ENCODE results near the gene MRPL43.
A peak's percentile ranks its signal among the peaks of the same experiment; 100 is the strongest.

MRPL43 gene

DNA sequence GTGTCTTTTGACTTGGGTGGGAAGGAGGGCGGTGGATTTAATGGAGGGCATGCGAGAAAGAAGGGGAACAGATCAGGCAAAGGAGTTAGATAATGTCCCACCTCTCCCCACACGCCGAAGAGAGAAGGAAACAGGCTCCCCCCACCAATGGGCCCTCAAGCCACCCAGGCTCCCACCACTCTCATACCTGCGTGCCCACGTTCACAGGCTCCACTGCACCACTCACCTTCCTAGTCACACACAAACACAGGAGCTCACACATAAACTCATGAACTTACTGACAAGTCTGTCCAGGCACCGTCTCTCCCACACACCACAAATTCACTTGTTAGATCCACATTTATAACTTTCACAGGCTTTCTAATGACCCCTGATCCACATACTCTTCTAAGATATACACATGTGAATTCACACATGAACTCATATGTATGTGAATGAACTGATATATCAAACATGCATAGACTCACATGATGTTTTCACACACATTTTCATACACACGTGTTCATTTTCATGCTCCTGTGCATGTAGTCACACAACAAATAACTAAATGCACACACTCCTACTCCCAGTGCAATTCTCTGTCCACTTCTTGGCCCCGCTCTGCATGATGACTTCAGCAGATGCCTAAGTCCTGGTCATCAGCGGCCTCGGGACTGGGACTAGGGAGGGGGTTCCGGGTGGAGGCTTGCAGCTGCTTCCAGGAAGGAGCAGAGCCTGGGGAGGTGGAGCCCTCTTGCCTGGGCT is 13.8 kb upstream of the MRPL43 start:
- DNase-seq: no peak

DNA sequence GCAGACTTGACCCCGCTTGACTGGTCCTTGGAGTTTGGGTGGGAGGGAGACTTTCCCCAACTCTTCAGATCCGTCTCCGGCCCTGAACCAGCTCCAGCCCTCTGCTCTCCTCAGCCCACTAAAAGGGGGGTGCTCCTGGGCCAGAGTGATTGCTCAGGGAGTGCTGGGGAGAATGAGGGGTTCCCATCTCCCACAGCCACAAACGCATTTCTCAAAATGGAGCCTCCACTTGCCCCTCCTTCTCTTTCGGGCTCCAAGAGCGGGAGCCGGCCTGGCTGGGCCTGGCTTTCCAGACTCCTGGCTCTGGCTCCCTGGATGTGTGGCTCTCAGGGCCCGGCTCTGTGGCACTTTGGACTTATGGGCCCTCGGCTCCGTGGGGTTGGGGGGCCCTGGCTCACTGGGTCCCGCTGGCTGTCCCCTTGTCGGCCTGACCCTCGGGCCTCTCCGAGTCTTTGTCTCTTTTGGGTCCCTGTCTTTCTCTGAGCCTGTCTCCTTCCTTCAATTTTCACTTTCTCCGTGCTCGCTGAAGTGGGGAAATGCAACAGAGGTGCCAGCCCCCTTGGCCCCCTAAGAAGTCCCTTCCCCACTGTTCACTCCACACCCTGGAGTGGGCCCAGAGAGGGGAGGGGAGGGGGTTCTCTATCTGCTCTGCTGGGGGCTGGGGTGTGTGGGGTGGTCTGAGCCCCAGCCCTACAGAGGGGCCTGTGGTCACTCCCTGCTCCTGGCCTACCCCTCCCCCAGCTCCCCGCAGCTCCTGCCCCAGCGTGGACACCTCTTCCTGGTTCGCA is 13.0 kb upstream of the MRPL43 start:
- DNase-seq: no peak

DNA sequence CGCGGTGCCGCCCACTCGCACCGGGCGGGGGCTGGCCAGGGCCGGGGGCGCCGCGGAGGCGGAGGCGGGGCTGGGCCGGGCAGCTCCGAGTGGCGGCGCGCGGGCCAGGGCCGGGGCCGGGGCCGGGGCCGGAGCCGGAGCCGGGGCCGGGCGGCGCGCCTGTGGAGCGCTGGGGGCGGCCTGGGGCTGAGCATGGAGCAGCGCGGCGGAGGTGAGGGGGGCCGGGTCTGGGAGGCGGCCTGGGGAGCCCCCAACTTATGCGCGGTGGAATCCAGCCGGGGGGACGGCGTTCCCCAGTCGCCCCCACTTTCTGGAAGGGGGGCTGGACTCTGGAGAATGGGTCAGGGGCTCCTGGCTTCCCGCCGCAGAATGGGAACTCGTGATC is 12.4 kb upstream of the MRPL43 start, which contains the start of gene LZTS2:
Gene LZTS2, plus strand, starts transcription at position 67 of the 385 bp plus-strand sequence. CDS start 2,731 bp downstream, outside the sequence.
- DNase-seq: no peak

DNA sequence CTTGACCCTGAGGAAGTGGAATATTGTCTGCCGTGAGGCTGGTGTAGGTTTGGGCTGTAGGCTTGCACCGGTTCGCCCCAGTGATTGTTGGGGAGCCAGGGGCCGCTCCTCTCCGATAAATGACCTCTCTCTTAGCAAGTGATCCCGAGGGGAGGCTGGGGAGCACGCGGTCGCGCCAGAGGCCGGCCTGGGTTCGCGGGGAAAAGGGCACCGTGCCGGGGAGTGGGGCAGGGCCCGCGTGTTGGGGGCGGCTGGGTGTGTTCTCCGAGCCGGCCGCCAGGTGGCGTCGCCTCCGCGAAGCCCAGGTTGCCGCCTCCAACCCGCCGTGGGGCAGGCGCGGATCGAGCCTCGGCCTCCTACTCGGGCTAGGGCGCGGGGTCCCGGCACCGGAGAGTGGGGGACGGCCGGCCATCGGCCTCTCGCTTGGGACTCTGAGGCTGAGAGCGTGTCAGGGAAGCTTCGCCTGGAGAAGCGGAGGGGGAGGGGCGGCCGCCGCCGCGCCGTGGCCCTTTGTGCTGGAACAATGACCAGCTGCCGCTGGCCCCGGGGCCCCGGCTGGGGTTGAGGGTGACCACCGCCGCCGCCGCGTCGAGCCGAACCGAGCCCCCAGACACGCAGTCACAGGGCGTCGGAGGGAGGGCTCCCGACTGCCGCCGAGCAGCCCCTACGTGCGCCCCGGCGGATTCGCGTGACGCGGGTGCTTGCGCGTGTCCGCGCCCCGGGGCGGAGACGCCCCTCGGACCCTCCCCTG is 11.9 kb upstream of the MRPL43 start:
- DNase-seq: no peak

DNA sequence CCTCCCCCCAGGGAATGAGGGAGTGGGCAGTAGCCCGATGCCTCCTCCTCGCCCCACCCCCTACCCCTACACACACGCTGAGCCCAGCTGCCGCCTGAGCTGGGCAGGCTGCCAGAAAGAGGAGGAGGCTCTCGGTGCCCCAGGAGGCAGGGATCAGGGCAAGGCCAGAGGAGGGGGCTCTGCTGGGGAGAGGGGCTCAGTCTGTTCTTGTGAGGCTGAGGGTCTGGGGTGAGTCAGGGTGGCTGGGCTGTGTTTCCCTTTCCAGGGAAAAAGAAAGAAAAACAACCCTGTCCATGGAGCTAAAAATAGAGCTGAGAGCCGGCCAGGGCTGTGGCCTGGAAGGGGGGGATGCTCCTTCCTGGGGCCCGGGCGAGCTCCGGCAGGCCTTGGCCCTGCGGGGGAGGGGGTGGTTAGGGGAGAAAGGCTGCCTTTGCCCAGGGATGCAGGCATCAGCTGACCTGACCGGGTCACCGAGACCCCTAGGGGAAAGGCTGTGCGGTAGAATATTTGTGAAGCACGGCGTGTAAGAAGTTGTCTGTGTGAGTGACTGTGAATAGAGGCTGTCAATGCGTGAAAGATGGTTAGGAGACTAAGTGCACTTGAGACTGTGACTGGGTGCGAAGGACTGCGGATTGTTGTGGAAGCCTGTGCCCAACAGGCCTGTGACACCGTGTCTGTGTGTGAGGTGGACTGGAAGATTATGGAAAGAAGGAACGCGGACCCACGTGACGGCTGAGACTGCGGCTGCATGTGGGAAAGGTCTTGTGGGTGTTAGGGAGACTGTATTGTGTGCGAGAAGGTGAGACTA is 11.1 kb upstream of the MRPL43 start:
- peak; percentile 69 for DNase-seq

DNA sequence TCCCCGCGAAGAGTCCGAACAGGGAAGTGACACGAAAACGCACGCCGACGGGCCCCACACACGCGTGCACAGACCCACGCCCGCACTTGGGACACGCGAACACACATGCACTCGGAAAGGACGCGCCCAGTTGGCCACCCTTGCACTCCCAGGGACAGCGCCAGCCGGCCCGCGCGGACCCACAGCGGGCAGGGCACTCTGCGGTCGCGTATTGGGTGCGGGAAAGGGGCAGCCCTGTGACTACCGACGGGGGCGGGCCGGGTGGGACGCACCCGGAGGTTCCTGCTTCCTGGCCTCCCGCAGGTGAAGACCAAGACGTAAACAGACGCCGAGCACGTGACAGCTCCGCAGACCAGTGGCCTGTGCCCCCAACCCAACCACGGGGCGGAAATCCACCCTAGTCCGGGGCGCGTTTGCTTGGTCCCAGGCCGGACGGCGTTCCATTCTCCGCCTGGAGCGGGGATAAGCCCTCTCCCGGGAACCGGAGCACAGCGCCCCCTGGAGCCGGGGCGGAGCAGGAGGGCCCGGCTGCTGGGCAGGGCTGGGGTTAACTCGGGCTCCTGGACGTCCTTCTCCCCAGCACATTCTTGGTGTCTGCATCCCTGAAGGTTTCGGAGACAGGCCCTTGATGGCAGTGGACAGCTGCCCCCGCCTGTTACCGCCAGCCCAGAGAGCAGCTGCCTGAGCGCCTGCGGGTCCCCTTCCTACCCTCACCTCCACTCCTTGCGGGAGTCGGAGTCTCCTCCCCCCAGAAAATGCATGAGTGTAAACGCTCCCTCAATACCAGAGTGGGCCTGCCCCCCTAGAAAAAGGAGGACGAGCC is 10.3 kb upstream of the MRPL43 start:
- DNase-seq: no peak

DNA sequence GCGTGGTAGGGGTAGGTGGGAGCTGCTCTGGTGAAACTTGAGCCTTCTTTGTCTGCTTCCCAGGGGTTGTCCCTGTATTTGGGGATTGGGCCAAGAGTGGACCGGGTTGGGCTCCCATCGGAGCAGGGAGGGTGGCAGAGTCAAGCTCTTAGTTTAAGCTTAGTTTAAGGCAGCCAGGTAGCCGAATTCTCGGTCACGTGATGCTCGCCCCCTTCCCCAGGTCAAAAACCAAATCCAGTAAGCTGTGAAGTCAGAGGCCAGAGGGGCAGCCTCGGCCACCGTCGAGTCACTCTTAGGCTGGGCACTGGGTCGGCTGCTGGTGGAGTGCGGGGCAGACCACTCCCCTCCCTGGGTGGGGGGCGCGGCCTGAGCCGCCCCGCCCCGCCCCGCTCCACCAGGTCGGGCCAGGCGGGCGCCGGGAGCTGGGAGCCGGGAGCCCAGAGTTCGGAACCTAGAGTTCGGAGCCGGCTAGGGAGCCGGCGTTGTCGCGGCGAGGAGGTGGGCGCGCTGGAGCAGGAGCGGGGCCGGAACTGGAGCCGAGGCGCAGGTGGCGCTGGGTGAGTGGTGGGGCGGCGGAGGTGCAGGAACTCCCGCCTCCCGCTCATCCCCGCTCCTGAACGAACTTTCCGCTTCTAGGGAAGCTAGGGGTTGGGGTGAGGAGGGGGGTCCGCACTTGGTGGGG is 9.5 kb upstream of the MRPL43 start:
- no peak for DNase-seq

DNA sequence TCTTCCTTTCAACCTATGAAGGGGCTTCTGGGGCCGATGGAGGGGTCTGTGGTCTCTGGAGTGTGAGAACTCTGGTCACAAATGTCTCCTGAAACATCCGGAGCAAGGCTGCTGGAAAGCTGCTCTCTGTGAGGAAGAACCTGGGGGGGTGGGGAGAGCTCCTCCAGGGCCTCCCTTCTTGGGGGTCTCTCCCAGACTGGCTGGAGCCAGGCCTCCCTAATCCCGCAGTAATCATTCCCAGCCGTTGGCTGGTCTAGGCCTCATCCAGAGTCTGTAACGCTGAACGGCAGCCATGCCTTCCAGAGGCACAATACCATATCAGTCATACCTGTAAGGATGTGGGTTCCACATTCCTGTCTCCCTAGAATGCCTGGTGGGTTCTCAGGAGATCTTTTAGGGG is 7.9 kb upstream of the MRPL43 start:
- DNase-seq: no peak

DNA sequence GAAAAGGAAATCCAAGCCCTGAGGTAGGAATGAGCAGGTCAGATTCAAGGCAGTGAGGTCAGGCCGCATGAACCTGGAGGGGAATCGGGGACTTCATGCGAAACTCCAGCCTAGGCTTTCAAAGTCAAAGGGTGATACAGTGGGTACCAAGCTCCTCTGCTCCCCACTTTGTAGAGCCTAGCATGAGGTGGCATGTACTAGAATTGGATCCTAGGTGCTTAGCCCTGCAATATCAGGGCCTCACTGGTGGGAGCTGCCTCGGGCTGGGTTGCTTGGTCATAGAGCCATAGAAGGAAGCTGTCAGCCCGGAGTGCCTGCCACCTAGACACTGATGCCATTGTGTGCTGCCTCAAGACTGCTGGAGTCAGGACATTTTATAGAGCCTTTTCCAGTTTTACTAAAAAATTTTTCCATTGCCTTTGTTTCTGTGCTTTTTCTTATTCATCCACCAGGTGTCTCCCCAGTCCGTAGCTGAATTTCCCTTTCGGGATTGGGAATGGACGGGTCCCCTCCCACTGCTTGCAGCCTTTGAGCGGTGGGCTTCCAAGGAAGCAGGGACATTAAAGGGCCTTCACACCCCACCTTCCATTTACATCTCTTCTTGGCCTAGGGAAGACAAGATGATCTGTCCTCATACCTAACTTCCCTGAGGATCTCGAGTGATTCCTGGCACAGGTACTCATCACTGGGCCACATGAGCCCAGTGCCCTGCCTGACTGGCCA is 6.8 kb upstream of the MRPL43 start:
- no peak for DNase-seq

DNA sequence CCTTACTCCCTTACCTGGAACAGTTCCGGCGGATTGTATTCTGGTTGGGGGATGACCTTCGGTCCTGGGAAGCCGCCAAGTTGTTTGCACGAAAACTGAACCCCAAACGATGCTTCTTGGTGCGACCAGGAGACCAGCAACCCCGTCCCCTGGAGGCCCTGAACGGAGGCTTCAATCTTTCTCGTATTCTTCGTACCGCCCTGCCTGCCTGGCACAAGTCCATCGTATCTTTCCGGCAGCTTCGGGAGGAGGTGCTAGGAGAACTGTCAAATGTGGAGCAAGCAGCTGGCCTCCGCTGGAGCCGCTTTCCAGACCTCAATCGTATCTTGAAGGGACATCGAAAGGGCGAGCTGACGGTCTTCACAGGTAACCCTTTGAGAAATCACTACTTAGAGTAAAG is 1.8 kb upstream of the MRPL43 start:
- no peak for DNase-seq

DNA sequence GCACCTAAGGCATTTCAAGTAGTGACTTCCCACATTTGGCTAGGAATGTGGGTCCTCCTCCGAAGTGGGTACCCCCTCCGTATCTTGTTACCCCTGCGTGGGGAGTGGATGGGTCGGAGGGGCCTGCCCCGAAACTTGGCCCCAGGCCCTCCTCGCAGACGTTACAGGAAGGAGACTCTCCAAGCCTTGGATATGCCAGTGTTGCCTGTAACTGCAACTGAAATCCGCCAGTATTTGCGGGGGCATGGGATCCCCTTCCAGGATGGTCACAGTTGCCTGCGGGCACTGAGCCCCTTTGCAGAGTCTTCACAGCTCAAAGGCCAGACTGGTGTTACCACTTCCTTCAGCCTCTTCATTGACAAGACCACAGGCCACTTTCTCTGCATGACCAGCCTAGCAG is 869 bp upstream of the MRPL43 start:
- DNase-seq: no peak

DNA sequence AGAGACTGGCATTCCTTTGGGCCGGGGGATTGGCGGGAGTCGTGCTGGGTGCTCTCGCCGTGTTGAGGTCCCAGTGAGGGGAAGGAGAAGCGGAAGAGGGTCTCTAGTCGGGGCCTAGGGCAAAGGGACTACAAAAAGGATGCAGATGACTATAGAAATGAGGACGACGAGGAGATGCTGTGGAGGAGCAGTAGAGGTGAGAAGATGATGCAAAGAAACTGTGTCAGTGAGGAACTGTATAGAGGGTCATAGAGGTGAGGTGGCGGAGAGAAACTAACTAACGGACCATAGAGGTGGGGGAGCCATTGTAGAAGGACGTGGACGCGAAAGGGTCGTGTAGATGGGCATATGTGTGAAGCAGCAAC is 370 bp upstream of the MRPL43 start:
- no peak for DNase-seq

DNA sequence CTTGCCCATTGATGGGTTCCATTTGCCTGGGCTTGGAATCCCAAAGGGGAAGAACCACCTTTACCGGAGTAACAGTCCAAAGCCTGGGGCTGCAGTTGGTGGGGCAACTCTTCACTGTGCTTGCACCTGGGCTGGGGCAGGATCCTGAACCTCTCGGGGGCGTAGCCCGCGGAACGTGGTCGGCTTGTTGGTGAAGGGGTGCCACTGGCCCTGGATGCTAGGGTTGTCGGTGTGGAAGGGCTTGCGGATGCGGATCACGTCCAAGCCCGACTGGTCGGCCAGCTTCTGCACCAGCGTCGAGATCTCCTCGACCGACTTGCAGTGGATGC is 710 bp downstream of the MRPL43 start:
- DNase-seq: no peak

DNA sequence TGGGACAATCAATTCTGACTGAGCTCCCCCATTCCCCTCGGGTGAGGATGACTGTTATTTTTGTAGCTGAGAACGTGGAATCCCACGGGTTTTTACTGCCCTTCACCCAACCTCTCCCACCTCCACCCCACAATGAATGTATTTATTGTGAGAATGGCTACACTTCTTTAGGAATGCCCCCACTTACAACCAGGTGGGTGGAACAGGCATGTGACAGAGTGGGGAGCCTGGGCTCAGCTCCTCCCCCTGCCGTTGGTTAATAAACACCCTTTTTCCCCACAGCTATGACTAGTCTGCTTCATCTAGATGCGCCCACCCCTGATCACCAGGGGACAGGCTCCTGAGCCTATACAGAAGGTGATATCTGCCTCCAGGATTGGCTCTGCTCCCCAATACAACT is 2.0 kb downstream of the MRPL43 start:
- DNase-seq: no peak

DNA sequence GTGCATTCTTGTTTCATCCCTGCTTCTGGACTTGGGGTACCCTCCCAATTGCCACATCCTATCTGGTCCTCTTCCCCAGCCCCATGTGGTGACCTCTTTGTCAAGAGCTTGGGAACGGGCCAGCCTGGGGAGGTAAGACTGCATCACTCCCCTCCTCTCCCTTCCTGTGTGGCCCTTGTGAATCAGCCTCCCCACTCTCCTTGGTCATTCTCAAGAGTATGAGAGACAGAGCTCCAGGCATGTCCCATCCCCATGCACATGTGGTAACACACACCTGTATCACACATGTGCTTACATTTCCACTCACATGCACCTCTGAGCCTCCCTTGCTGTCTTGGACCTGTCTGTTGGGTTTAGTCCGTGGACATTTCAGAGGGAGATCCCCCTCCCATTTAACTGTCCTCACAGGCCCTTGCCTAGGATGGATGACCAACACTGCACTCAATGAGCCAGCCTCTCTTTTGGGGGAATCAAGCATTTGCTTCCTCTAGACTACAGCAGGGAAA is 2.6 kb downstream of the MRPL43 start:
- DNase-seq: no peak

DNA sequence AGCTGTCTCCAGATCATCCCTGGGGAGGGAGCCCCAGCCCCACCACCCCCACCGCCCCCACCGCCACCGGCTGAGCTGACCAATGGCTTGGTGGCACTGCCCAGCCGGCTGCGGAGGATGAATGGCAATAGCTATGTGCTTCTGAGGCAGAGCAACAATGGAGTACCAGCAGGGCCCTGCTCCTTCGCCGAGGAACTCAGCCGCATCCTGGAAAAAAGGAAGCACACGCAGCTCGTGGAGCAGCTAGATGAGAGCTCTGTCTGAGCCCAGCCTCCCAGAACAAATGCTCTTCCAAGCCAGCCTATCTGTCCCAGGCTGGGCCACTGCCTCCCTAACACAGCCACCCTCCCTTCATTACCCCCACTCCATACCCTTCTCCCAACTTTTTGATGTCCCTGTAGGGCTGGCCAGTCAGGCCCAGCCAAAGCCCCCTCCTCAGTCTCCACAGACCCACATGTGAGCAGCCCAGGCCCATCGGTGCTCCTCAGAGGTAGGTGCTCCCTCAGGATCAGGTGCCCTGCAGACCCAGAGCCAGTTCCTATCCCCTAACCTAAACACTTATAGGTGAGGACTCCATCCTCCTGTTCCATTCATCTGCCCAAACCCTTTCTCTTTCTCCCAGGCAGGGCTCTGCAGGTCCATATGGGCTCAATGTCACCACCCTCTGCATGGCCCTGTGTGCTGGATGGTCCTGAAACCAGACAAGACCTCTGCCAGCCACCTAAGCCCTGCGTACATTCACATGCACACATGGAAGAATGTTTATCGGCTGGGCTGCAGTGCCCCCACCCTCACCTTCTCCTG is 3.2 kb downstream of the MRPL43 start:
- no peak for DNase-seq

DNA sequence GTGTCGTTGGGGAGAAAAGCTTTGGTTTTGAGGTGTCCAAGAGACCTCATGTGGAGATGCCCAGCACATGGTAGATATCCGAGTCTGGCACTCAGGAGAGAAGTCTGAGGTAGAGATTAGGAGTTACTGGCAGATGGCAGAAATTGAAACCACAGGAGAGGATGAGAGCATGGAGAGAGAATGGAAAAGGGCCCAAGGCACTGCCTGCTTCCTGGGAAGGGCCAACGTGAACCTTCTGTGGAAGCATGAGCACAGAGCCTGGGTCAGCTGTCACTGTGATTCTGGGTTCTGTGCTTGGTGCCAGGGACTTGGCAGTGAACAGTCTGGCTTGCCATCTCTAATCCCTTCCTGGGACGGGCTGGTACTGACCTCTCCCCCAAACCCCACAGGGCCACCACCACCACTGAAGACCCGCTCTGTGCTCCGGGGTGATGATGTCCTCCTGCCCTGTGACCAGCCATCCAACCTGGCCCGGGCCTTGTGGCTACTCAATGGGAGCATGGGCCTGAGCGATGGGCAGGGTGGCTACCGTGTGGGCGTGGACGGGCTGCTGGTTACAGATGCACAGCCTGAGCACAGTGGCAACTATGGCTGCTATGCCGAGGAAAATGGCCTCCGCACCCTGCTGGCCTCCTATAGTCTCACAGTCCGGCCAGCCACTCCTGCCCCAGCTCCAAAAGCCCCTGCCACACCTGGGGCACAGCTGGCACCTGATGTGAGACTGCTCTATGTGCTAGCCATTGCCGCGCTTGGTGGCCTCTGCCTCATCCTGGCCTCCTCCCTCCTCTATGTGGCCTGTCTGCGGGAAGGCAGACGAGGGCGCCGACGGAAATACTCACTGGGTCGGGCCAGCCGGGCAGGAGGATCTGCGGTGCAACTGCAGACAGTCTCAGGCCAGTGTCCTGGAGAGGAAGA is 4.1 kb downstream of the MRPL43 start:
- DNase-seq: no peak

DNA sequence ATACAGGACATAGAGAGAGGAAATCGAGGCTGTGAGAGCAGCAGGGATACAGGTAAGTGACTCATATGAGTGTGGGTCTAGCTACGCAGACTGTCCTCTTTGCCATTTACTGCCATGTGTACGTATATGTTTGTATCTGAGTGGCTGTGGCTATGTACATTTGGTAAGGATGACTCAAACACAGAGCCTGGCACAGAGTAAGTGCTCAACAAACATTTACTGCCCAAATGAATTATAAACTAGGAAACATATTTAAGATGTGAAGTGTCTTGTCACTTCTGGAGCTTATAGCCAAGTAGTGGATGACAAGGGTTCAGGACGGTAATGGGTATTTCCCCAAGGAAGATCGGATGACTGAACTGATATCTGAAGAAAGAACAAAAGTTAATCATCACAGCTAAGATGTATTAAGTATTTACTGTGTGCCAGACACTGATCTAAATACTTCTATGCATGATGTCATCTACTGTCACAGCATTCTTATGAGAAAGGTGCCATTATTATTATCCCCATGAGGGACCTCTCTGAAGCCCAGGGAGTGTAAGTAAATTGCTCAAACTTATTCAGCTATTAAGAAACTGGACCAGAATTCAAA is 6.0 kb downstream of the MRPL43 start:
- DNase-seq: no peak

Measured in NCI-H1417 treated with DMSO at 0.1 percent for 48 hours (cell line).